Stimulated activated naive CD8-positive, alpha-beta T cell treated with anti-CD3 and anti-CD28 coated beads, Interleukin-15, amount 100 ng/mL, for 72 hours (primary cell): ENCODE measurements around the gene MCM6.

Experiments
- ATAC-seq: fragments of 150-1000 bp; cut with Tn5 transposase; 2 replicates; pipeline ENCODE4 v1.10.0; 2021; ENCODE audit warnings: mild to moderate bottlenecking, moderate library complexity
- DNase-seq, 2 donors: peaks; one replicate each; pipeline ENCODE4 v3.0.0; 2021 to 2022
- H3K27ac Mint-ChIP-seq, 2 donors: one replicate each; pipeline ENCODE4 v1.8.0; 2022; ENCODE audit warnings: mild to moderate bottlenecking in 2 of 2, mixed read lengths in 2 of 2, moderate library complexity in 2 of 2
- H3K27me3 Mint-ChIP-seq: one replicate; pipeline ENCODE4 v1.8.0; 2022; ENCODE audit warnings: mixed read lengths
- H3K4me1 Mint-ChIP-seq: one replicate; pipeline ENCODE4 v1.8.0; 2022; ENCODE audit warnings: mild to moderate bottlenecking, mixed read lengths
- H3K4me3 Mint-ChIP-seq, 2 donors: one replicate each; pipeline ENCODE4 v1.8.0; 2022; ENCODE audit warnings: mild to moderate bottlenecking in 2 of 2, mixed read lengths in 2 of 2, moderate library complexity in 1 of 2
- H3K9me3 Mint-ChIP-seq, 2 donors: one replicate each; pipeline ENCODE4 v1.8.0; 2022; ENCODE audit warnings: mixed read lengths in 2 of 2

MCM6 gene

DNA sequence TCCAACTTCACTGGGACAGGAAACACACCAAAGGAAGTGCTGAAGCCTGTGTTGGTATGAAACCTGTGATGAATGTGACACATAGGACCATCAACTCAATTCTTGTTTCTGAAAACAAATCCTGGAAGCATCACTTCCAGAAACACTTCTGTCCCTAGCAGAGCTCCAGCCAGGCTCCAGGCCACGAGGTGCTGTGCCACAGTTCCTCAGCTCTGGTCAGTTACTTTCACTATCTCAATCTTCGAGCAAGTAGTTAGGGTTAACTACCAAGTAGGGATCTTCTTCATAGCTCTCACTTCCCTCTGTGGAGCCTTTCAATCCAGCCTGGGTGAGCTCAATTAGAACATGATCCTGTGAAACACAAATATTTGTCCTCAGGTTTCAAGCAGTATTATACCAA lies 35.6 kb downstream of the MCM6 start:
- no peak overlapping the region for H3K27ac Mint-ChIP-seq
- peaks cover 43% of the 10 kb centered on the region for H3K4me1 Mint-ChIP-seq
- H3K4me3 Mint-ChIP-seq, result no peak overlapping the region
- DNase-seq, result no peak
- no peaks in the 10 kb centered on the region for H3K9me3 Mint-ChIP-seq
- H3K27me3 Mint-ChIP-seq, result no peaks in the 10 kb centered on the region
- ATAC-seq, result peak; percentile 46

DNA sequence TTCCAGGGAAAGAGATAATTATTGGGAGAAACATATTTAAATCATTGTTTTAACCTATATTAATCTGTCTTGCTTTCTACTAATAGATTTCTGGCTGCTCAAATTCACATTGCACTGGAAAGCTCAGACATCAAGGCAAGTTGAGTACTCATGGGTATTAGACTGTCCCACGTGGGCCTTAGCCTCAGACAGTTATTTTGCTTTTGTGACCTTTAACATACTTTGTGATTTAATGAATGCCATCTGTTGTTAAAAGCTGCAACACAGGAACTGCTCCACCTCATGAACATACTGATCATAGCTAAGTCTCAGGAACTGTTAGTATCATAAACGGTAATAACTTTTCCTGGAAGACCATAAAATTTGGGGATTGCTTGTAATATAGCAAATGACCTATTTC lies 36.5 kb downstream of the MCM6 start:
- Mint-ChIP-seq H3K4me1 (peaks cover 46% of the 10 kb centered on the region), H3K27ac (no peak overlapping the region), H3K27me3 (no peaks in the 10 kb centered on the region), H3K4me3 (no peak overlapping the region), H3K9me3 (no peaks in the 10 kb centered on the region)
- no peak for ATAC-seq
- no peak for DNase-seq

DNA sequence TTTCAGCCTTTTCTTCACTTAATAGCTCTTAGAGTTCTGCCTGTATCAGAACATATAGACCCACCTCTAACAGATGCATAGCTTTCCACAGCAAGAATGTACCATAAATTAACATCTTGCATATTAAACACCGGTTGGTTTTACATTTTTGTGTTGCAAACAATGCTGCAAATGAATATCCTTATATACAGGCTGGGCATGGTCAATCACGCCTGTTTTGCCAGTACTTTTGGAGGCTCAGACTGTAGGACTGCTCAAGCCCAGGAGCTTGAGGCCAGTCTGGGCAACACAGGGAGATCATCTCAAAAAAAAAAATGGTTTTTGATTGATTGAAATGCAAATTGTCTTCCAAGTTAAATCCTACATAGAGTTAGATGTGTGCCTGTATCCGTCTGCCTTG lies 37.7 kb downstream of the MCM6 start:
- DNase-seq, result no peak
- H3K9me3 Mint-ChIP-seq, result no peaks in the 10 kb centered on the region
- H3K27ac Mint-ChIP-seq, result no peak overlapping the region
- no peak overlapping the region for H3K4me3 Mint-ChIP-seq
- peaks cover 46% of the 10 kb centered on the region for H3K4me1 Mint-ChIP-seq
- no peak for ATAC-seq
- no peaks in the 10 kb centered on the region for H3K27me3 Mint-ChIP-seq

DNA sequence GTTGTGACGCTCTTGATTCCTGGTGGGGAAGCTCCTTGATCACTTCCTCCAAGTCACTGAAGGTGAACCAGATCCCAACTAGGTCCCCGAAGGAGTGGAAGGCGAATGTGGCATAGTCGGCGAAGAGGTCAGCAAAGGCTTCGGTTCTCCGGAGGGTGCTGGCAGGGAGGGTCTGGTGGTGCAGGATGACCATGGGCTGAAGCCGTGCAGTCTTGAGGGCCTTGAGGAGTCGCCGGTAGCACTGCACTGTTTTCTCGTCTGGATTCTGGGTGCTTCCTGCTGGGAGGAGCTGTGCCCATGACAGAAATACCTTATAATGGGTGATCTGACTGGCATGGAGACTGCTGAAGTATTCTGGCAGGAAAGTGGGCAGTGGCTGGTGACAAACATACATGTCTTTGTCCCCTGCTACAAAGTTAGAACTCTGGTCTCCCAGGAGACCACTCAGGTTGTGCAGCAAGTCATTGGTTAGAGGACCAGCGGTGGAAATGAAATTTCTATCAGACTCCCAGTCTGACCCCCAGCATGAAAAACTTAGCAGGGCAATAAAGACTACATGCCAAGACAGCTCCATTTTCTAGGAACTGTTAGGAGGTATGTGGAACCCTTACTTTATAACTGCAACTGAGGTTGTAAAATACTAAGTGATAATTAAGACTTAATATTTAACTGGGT lies 39.5 kb downstream of the MCM6 start, which contains the start of gene LCT:
Gene LCT (minus strand): TSS at position 589 of the 675 bp plus-strand sequence. CDS start 15 bp downstream, at position 574.
- DNase-seq (no peak), ATAC-seq (peak; percentile 48)
- no peaks in the 10 kb centered on the region for H3K9me3 Mint-ChIP-seq
- H3K4me3 Mint-ChIP-seq, result no peak within 1 kb of the TSS
- peak within 1 kb of the TSS in 1 of 2 donors; percentile 72 for H3K27ac Mint-ChIP-seq
- H3K27me3 Mint-ChIP-seq, result no peaks in the 10 kb centered on the region
- peaks cover 33% of the 10 kb centered on the region for H3K4me1 Mint-ChIP-seq

DNA sequence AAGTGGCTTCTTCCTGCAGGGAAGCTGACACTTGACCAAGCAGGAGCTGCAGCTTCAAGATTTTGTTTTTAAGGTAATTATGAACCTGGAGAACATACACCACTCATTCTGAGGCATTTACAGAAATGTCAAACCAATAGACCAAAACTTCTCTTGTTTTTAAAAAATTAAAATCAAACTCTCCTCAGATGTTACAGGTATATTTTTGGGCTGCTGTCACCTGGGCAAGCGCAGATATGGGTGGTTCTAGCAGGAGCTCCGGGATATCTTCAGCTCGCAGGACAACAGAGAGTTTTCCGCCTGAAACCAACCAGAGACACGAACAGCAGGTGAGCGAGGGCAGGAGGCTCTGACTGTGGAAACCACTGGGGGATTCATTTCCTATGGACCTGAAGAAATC lies 43.4 kb downstream of the MCM6 start:
- Mint-ChIP-seq H3K4me1 (peaks cover 18% of the 10 kb centered on the region), H3K4me3 (no peak overlapping the region), H3K27me3 (no peaks in the 10 kb centered on the region), H3K27ac (no peak overlapping the region), H3K9me3 (no peaks in the 10 kb centered on the region)
- DNase-seq, result no peak
- ATAC-seq, result no peak

DNA sequence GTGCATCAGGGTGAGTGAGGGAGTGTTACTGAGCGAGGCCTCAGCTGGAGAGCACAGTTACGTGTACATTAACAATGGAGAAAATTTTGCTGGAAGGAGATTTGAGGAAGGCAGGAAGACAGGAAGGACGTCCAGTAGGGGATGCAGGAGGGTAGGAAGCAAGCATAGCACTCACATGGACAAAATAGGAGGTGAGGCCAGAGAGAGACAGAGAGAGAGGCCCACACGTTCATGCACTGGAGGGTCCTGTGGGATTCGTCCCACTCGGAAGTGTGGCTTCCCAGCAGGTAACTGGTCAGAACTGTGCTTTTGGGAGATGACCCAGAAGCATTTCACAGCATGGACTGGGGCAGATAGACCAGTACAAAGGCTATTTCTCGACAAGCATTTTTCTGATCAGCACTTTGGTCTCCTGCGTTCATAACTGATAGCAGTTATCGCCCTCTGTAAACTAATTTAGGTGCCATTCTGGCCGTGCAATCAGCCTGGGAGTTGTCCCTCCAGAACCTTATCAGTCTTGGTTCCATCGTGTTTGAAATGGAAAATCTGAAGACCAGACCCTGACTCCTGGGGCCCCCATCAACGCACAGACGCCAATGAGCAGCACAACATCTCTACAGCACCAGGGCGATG lies 44.9 kb downstream of the MCM6 start:
- ATAC-seq, result no peak
- Mint-ChIP-seq H3K4me1 (peaks cover 10% of the 10 kb centered on the region), H3K4me3 (no peak overlapping the region), H3K27me3 (no peaks in the 10 kb centered on the region), H3K9me3 (no peaks in the 10 kb centered on the region), H3K27ac (no peak overlapping the region)
- no peak for DNase-seq

DNA sequence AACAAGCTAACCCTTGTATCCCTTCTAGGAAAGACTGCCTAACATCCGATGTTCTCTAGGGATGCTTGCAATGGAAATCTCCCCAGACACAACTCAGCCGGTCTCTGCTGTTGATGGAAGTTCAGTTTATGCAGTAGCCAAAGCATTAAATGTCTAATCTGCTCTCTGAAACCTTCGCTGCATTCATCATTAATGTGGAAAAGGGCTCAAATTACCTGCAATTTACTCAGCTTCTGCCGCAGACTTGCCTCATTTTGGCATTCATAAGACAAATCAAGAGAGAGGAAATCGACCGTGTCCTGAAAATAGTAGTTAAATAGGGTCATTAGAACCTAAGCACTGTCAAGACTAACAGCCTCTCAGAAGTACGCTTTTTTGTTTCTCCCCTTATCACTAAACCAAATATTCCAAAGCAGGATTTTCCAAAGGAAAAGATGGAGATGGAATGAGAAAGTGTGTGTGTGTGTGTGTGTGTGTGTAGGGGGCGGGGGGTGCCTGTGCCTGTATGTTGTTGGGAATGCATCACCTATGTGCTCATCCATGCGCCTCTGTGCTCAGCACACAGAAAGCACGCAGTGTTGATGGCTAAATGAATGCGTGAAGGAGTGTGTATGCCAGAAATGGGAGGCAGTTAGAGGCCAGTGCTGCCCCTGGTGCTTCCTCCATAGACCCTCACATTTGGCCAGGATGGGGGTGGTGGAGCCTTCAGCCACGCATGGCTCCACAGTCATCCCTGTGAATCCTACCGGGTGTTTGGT lies 46.7 kb downstream of the MCM6 start:
- Mint-ChIP-seq H3K4me1 (peaks cover 14% of the 10 kb centered on the region), H3K4me3 (no peak overlapping the region), H3K27ac (peak overlapping the region in 1 of 2 donors; percentile 48), H3K9me3 (no peaks in the 10 kb centered on the region), H3K27me3 (no peaks in the 10 kb centered on the region)
- DNase-seq (no peak), ATAC-seq (no peak)

DNA sequence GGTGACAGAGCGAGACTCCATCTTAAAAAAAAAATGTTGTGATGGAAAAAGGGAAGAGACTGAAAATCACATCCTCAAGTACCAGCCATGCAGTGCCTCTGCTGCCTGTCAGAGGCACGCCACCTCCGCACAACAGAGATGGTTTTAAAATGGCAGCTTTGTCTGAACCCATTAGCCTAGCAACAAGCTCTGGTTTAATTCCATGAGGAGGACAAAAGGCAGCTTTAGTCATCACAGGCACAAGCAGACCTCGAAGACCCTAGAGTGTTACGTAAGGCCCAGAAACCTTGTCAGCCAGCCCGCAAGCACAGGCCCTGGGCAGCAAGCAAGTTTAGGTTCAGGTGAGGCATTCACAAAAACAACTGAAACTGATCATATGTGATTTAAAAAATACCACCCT lies 49.7 kb downstream of the MCM6 start:
- peaks cover 35% of the 10 kb centered on the region for H3K4me1 Mint-ChIP-seq
- H3K9me3 Mint-ChIP-seq, result peaks cover 13 to 18% of the 10 kb centered on the region in 2 donors
- no peak overlapping the region for H3K27ac Mint-ChIP-seq
- DNase-seq (no peak), ATAC-seq (no peak)
- no peaks in the 10 kb centered on the region for H3K27me3 Mint-ChIP-seq
- H3K4me3 Mint-ChIP-seq, result no peak overlapping the region

DNA sequence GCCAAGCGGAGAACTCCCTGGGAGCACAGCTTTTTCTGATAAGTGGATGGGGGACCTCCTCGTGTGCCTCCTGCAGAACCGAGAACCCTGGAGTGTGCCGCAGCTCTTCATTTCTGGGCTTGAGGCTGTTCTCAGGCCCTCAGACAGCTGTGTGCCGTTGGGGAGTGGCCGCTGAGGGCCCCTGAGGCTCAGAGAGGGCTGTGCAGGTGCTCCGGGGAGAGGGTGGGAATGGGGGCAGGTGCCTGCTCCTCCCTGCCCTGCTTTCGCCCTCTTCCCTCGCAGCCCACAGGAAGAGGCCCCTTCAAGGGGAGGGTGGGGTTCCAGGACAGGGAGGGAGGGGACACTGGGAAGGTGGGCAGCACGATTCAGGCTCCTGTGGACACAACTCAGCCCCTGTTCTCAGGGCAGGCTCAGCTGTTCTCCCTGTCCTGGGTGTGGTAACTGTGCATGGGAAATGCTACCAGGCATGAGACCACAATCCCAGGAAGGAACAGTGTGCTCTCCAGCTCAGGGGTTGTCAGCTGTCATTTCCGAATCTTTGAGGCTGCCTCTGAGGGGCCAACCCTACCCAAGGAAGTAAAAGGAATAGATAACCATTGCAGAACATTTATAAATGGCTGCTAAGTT lies 50.6 kb downstream of the MCM6 start:
- no peaks in the 10 kb centered on the region for H3K27me3 Mint-ChIP-seq
- H3K27ac Mint-ChIP-seq, result no peak overlapping the region
- H3K4me3 Mint-ChIP-seq, result no peak overlapping the region
- peaks cover 44% of the 10 kb centered on the region for H3K4me1 Mint-ChIP-seq
- ATAC-seq (no peak), DNase-seq (no peak)
- H3K9me3 Mint-ChIP-seq, result peaks cover 13 to 18% of the 10 kb centered on the region in 2 donors

DNA sequence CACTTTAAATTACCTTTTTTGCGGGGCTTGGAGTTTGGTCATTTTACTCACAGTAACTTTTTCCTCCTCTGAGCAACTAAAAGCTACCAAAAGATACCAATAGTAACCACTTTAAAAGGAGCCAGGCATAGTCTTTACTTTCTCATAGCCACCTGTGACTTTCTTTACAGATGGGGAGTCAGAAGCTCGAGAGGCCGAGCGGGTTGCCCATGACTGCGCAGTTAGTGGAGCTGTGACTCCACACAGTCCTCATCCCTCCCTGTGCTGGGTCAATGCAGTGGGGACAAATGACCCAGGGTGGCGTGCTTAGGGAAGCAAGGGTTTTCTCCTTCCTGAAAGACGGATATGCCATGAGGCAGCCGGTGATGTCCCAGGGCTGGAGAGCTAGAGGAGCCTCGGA lies 51.1 kb downstream of the MCM6 start:
- ATAC-seq (no peak), DNase-seq (no peak)
- H3K27me3 Mint-ChIP-seq, result no peaks in the 10 kb centered on the region
- peak overlapping the region in 1 of 2 donors; percentile 51 for H3K4me3 Mint-ChIP-seq
- no peak overlapping the region for H3K27ac Mint-ChIP-seq
- peaks cover 49% of the 10 kb centered on the region for H3K4me1 Mint-ChIP-seq
- H3K9me3 Mint-ChIP-seq, result peaks cover 13 to 18% of the 10 kb centered on the region in 2 donors

DNA sequence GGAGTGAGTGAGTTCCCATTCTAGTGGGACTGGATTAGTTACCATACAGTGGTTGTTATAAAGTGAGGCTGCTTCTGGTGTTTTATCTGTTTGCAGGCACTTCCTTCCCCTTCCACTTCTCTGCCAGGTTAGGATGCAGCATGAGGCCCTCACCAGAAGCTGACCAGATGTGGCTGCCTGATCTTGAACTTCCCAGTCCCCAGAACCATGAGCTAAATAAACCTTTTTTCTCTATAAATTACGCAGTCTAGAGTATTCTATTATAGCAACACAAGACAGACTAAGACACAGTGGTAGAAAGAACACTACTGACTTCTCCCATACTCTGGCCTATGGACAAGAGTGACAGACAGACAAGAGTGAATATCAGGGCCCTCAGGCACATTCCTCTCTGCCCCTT lies 53.4 kb downstream of the MCM6 start:
- DNase-seq, result no peak
- Mint-ChIP-seq H3K27ac (peak overlapping the region in 1 of 2 donors; percentile 12), H3K4me1 (peaks cover 70% of the 10 kb centered on the region), H3K4me3 (no peak overlapping the region), H3K27me3 (no peaks in the 10 kb centered on the region), H3K9me3 (peaks cover 13 to 18% of the 10 kb centered on the region in 2 donors)
- no peak for ATAC-seq

DNA sequence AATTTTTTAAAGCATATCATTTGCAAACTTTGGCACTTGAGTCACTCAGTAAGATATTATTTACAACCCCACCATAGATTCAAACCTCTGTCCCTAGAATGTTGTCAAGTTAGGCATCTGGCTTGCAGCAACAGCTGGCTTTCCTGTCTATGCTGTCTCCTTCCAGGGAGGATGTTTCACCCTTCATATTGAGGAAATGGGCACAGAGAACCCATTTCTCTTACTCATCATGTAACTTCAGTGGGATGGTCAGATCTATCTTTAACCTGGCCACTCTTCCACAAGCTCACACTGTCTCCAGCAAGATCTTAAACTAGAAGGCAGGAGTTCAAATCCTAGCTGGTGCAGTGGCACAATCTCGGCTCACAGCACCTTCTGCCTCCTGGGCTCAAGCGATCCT lies 55.1 kb downstream of the MCM6 start:
- Mint-ChIP-seq H3K27me3 (no peaks in the 10 kb centered on the region), H3K4me3 (peak overlapping the region; percentile 70 to 73), H3K4me1 (peaks cover 83% of the 10 kb centered on the region), H3K27ac (peak overlapping the region; percentile 66 to 86), H3K9me3 (peaks cover 13 to 18% of the 10 kb centered on the region in 2 donors)
- ATAC-seq (no peak), DNase-seq (no peak)

DNA sequence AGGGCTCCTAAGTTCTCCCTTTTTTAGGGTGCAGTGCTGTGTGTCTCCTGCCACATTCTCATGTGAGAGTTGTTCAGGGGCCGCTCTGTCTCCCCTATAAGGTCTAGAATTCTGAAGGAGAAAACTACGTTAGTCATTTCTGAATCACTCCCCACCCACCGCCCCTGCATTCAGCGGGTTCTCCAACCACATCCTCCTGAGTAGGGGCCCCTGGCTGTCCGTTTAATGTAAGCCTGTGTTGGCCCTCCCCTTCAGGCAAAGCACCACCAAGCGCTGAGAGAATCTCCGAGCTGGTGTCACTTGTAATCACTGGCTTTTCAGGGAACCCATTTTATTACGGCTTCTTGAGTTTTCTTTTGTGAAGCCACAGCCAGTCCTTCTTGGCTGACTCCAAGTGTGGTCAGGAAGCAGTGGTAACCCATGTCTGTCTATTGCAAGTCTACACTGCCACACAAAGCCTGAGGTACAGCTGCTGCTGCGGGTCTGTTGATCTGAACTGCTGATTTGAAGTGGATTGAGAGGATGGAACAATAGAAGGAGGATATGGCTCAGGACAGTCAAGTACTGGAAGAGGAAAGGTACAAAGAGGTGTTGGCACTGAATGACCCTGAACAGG lies 56.1 kb downstream of the MCM6 start:
- H3K4me1 Mint-ChIP-seq, result peaks cover 83% of the 10 kb centered on the region
- H3K27me3 Mint-ChIP-seq, result no peaks in the 10 kb centered on the region
- ATAC-seq, result peak; percentile 98
- DNase-seq, result peak; percentile 87 to 94
- peak overlapping the region; percentile 70 to 73 for H3K4me3 Mint-ChIP-seq
- H3K27ac Mint-ChIP-seq, result peak overlapping the region; percentile 81 to 84
- H3K9me3 Mint-ChIP-seq, result peaks cover 15 to 18% of the 10 kb centered on the region in 2 donors

DNA sequence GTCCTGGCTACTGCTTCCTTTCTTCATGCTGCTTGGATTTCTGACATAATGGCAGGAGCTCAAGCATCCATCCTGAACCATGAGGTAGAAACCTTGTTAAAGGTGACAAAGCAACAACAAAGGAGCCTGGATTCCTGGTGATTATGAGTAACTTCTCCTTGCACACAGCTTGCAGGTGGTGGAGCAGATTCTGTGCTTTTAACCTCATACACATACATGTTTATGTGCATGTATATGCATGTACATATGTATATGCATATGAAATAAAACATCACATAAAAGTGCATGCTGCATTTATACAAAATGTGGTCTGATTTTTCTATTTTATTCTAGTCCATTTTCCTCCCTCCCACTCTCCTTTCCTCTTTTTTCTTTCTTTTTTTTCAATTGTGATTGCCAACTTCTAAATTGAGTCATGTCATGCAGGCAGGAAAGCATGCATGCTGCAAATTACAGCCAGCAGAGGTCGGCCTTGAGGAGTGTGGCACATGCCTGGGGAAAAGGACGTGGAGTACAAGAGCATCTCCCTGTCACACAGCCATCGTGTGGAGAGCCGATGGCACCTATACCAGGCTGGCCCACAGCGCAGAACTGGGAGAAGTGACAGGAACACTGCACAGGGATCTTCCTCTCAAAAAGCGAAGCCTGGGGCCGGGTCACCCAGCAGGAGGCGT lies 57.2 kb downstream of the MCM6 start:
- H3K27me3 Mint-ChIP-seq, result no peaks in the 10 kb centered on the region
- no peak for ATAC-seq
- H3K4me3 Mint-ChIP-seq, result peak overlapping the region; percentile 5 to 70
- H3K27ac Mint-ChIP-seq, result no peak overlapping the region
- H3K9me3 Mint-ChIP-seq, result peaks cover 20 to 22% of the 10 kb centered on the region in 2 donors
- peak; percentile 29 to 50 for DNase-seq
- H3K4me1 Mint-ChIP-seq, result peaks cover 90% of the 10 kb centered on the region

DNA sequence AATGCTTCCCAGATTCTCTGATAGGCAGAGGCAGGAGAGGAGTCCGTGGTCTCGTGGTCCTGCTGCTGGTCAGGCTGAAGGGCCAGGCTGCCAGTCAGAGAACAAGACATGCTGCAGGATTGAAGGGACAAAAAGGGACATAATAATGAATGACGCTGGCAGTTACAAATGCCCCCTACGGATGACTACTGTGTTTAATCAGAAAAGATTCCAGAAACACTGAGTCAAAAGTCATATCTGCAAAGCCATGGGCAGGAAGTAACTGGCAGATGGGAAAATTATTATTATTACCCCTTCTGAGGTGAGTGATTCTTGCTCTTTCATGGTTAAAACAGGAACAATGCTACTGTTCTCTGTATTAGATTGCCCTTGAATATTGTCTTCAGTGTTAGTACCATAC lies 58.3 kb downstream of the MCM6 start:
- H3K4me1 Mint-ChIP-seq, result peaks cover 84% of the 10 kb centered on the region
- DNase-seq, result no peak
- no peak overlapping the region for H3K27ac Mint-ChIP-seq

More for the DNA sequence above, 58.3 kb downstream of the MCM6 start:
- no peak overlapping the region for H3K4me3 Mint-ChIP-seq
- H3K27me3 Mint-ChIP-seq, result no peaks in the 10 kb centered on the region
- ATAC-seq, result no peak
- H3K9me3 Mint-ChIP-seq, result peaks cover 23 to 24% of the 10 kb centered on the region in 2 donors
